Osteocyte (in vitro differentiated cells): ENCODE measurements around the gene CIAO2B. TPM values are rescaled to one million over a fixed set of nuclear protein-coding genes. Genes with fewer than 3 reads are reported as not detected.
"Not testable (repeated sequence)": the region's sequence is repeated elsewhere in the genome, so short reads cannot be mapped to it uniquely, and the experiment has no call there.

Experiments used
- DNase-seq: peaks from one replicate; pipeline ENCODE4 v3.0.0; 2021; ENCODE audit warnings: mixed read lengths; ENCODE audit not compliant: unreplicated experiment; ENCODE audit errors: extremely low spot score
- H3K27ac Mint-ChIP-seq: one replicate; pipeline ENCODE4 v1.8.0; 2021; ENCODE audit warnings: mild to moderate bottlenecking, mixed read lengths; ENCODE audit not compliant: unreplicated experiment
- H3K27me3 Mint-ChIP-seq: one replicate; pipeline ENCODE4 v1.8.0; 2021; ENCODE audit warnings: mixed read lengths; ENCODE audit not compliant: unreplicated experiment
- H3K36me3 Mint-ChIP-seq: one replicate; pipeline ENCODE4 v1.8.0; 2021; ENCODE audit warnings: mixed read lengths; ENCODE audit not compliant: unreplicated experiment
- H3K4me1 Mint-ChIP-seq: one replicate; pipeline ENCODE4 v1.8.0; 2021; ENCODE audit warnings: mixed read lengths; ENCODE audit not compliant: unreplicated experiment
- H3K4me3 Mint-ChIP-seq: one replicate; pipeline ENCODE4 v1.8.0; 2021; ENCODE audit warnings: mild to moderate bottlenecking, moderate library complexity, mixed read lengths; ENCODE audit not compliant: unreplicated experiment
- H3K9me3 Mint-ChIP-seq: one replicate; pipeline ENCODE4 v1.8.0; 2021; ENCODE audit warnings: mixed read lengths; ENCODE audit not compliant: unreplicated experiment
- total RNA-seq: library from RNA; stranded (reverse); gene quantifications from 2 replicates; pipeline ENCODE4 v1.2.1, GENCODE V29; 2021
- TF ChIP-seq, protein P1 (sequence below): fragments of 200-600 bp; sonication (generic); IDR thresholded peaks from 2 replicates; pipeline ENCODE4 v1.5.0; 2021; ENCODE audit warnings: antibody characterized with exemption, mild to moderate bottlenecking, moderate library complexity

Gene CIAO2B
- total RNA-seq, 1 donor from 2014 or later, result 69.9 TPM

DNA sequence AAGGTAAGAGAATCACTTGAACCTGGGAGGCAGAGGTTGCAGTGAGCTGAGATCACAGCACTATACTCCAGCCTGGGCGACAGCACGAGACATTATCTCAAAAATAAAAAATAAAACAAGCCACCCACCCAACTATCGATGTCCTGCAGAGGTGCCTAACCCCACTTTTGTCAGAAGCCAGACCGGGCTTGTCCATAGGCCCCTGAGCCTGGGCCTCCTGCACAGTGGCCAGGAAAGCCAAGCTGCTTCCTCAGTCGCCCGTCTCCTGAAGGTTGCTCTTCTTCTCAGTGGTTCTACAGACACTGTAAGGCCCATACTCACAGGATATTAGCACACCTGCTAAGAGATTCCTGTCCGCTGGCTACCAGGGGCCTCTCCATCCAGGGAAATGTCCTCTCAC, 12.3 kb upstream of the CIAO2B start:
- Mint-ChIP-seq H3K4me3 (no peak overlapping the region), H3K36me3 (peaks cover 18% of the 10 kb centered on the region), H3K4me1 (no peaks in the 10 kb centered on the region), H3K9me3 (peaks cover 4% of the 10 kb centered on the region), H3K27ac (no peak overlapping the region), H3K27me3 (peaks cover 12% of the 10 kb centered on the region)
- TF ChIP-seq, protein P1, sequence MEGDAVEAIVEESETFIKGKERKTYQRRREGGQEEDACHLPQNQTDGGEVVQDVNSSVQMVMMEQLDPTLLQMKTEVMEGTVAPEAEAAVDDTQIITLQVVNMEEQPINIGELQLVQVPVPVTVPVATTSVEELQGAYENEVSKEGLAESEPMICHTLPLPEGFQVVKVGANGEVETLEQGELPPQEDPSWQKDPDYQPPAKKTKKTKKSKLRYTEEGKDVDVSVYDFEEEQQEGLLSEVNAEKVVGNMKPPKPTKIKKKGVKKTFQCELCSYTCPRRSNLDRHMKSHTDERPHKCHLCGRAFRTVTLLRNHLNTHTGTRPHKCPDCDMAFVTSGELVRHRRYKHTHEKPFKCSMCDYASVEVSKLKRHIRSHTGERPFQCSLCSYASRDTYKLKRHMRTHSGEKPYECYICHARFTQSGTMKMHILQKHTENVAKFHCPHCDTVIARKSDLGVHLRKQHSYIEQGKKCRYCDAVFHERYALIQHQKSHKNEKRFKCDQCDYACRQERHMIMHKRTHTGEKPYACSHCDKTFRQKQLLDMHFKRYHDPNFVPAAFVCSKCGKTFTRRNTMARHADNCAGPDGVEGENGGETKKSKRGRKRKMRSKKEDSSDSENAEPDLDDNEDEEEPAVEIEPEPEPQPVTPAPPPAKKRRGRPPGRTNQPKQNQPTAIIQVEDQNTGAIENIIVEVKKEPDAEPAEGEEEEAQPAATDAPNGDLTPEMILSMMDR, result no peak
- DNase-seq, result no peak

DNA sequence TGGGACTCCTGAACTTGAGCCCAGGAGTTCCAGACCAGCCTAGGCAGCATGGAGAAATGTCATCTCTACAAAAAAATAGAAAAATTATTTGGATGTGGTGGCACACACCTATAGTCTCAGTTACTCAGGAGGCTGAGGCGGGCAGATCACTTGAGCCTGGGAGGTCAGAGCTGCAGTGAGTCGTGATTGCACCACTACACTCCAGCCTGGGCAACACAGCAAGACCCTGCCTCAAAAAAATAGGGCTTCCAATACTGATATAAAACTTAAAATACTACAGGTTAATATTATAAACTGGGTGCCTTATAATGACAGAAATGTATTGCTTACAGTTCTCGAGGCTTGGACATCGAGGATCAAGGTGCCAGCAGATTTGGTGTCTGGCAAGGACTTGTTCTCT, 11.7 kb upstream of the CIAO2B start:
- peaks cover 7% of the 10 kb centered on the region for H3K27me3 Mint-ChIP-seq
- TF ChIP-seq, protein P1, result no peak
- no peak overlapping the region for H3K4me3 Mint-ChIP-seq
- no peaks in the 10 kb centered on the region for H3K4me1 Mint-ChIP-seq
- no peak for DNase-seq
- no peak overlapping the region for H3K27ac Mint-ChIP-seq
- no peaks in the 10 kb centered on the region for H3K9me3 Mint-ChIP-seq
- peaks cover 15% of the 10 kb centered on the region for H3K36me3 Mint-ChIP-seq

DNA sequence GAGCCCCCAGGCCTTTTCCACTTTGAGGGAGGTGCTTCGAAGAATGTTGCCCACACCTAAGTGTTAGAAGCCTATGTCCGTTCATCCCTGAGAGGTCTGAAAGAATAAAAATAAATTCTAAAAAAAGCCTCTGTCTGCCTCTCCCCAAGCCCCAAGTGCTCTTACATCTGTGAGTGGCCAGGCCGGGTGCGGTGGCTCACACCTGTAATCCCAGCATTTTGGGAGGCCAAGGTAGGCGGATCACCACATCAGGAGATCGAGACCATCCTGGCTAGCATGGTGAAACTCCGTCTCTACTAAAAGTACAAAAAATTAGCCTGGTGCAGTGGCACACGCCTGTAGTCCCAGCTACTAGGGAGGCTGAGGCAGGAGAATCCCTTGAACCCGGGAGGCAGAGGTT, 10.8 kb upstream of the CIAO2B start:
- H3K4me1 Mint-ChIP-seq, DNase-seq, H3K4me3 Mint-ChIP-seq, H3K27me3 Mint-ChIP-seq, H3K27ac Mint-ChIP-seq, H3K9me3 Mint-ChIP-seq: not testable (repeated sequence)
- H3K36me3 Mint-ChIP-seq, result peaks cover 15% of the 10 kb centered on the region

DNA sequence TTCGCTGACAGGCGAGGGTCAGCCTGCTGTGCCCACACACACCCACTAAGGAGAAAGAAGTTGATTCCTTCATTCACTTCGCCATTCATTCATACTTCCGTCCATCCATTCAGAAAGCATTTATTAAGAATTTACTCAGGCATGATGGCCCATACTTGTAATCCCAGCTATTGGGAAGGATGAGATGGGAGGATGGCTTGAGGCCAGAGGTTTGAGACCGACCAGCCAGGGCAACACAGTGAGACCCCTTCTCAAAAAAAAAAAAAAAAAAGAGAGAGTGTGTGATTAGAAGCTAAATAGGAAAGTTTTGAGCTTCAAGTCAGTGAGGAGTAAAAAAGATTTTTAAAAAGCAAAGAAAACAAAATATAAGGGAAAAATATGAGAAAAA, 9.8 kb upstream of the CIAO2B start:
- no peak overlapping the region for H3K4me3 Mint-ChIP-seq
- H3K27me3 Mint-ChIP-seq, result no peaks in the 10 kb centered on the region
- TF ChIP-seq, protein P1, result no peak
- H3K36me3 Mint-ChIP-seq, result peaks cover 15% of the 10 kb centered on the region
- peak overlapping the region; percentile 10 for H3K27ac Mint-ChIP-seq
- no peaks in the 10 kb centered on the region for H3K9me3 Mint-ChIP-seq
- H3K4me1 Mint-ChIP-seq, result no peaks in the 10 kb centered on the region
- DNase-seq, result no peak

DNA sequence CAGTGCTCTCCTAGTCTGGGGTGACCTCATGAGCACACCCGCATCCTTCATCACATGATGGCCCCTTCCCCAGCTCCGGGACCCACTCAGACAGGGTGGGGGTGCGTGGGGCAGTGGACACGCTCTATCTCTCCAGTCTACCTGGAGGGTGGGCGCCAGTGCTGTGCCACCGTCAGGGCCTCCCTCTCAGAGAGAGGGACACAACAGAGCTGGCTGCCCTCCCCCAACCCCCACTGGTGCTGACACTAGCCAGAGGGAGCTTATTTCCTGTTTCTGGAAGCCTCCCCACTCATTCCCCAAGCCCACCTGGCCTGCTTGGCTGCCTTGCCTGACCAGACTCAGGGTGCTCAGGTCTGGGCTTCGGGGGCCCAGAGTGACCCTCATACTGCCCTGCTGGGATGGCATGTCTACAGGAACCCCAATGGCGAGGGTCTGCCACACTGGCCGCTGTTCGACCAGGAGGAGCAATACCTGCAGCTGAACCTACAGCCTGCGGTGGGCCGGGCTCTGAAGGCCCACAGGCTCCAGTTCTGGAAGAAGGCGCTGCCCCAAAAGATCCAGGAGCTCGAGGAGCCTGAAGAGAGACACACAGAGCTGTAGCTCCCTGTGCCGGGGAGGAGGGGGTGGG, 9.3 kb upstream of the CIAO2B start:
- no peak for DNase-seq
- TF ChIP-seq, protein P1, result no peak
- H3K27ac Mint-ChIP-seq, result no peak overlapping the region
- H3K4me3 Mint-ChIP-seq, result no peak overlapping the region
- no peaks in the 10 kb centered on the region for H3K4me1 Mint-ChIP-seq
- H3K9me3 Mint-ChIP-seq, result no peaks in the 10 kb centered on the region
- H3K36me3 Mint-ChIP-seq, result peaks cover 15% of the 10 kb centered on the region
- H3K27me3 Mint-ChIP-seq, result no peaks in the 10 kb centered on the region

DNA sequence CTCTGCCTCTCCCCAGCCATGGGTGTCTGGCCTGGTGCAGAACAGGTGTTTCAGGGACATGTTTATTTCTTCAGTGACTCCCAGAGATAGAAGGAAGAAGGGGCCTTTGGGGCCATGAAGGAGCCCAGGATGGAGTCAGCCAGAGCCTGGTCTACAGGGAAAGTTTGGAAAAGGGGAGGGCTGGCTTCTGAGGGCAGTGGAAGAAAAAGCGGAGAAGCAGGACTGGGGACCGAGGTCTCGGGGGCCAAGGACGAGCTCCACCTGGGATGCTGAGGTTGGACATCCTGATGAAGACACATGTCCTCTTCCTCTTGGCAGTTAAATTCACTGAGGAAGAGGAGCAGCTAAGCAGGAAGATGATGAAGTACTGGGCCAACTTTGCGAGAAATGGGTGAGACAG, 8.8 kb upstream of the CIAO2B start:
- H3K4me3 Mint-ChIP-seq, result no peak overlapping the region
- TF ChIP-seq, protein P1, result no peak
- no peak overlapping the region for H3K27ac Mint-ChIP-seq
- peaks cover 15% of the 10 kb centered on the region for H3K36me3 Mint-ChIP-seq
- no peak for DNase-seq
- H3K4me1 Mint-ChIP-seq, result no peaks in the 10 kb centered on the region
- H3K27me3 Mint-ChIP-seq, result no peaks in the 10 kb centered on the region
- H3K9me3 Mint-ChIP-seq, result no peaks in the 10 kb centered on the region
